WERI-Rb-1 (cell line): ENCODE data around the gene PTGER3.

Source experiments
- DNase-seq: peaks from one replicate; pipeline ENCODE4 v3.0.0-alpha.2; 2020
- H3K27ac ChIP-seq: fragments of 250-450 bp; sonication (Bioruptor Pico); 2 replicates; pipeline ENCODE4 v1.5.1; 2020; ENCODE audit warnings: mild to moderate bottlenecking, moderate library complexity
- H3K27me3 ChIP-seq: fragments of 250-450 bp; sonication (Bioruptor Pico); 2 replicates; pipeline ENCODE4 v1.5.1; 2021; ENCODE audit warnings: mild to moderate bottlenecking, low read depth, moderate library complexity; ENCODE audit not compliant: insufficient read depth, severe bottlenecking
- H3K36me3 ChIP-seq: fragments of 250-450 bp; sonication (Bioruptor Pico); 2 replicates; pipeline ENCODE4 v1.5.1; 2020; ENCODE audit warnings: mild to moderate bottlenecking, moderate library complexity
- H3K4me3 ChIP-seq: 2 replicates; pipeline ENCODE4 v1.5.1; 2011; ENCODE audit warnings: low read depth, mild to moderate bottlenecking, control low read depth, low read length
- H3K9me3 ChIP-seq: fragments of 250-450 bp; sonication (Bioruptor Pico); 2 replicates; pipeline ENCODE4 v1.5.1; 2021; ENCODE audit warnings: mild to moderate bottlenecking, moderate library complexity; ENCODE audit not compliant: severe bottlenecking
- CTCF ChIP-seq: IDR thresholded peaks from 2 replicates; pipeline ENCODE4 v1.5.1; 2011; ENCODE audit warnings: low read depth, mild to moderate bottlenecking, control low read depth, inconsistent platforms, low read length

PTGER3 gene

GRCh38 chr1:70934194-70934961, 113.2 kb downstream of the PTGER3 start:
- DNase-seq, result no peak
- Histone ChIP-seq H3K36me3 (no peaks in the 10 kb centered on the region), H3K9me3 (peaks cover 3% of the 10 kb centered on the region), H3K27ac (no peak overlapping the region), H3K4me3 (no peak overlapping the region), H3K27me3 (no peaks in the 10 kb centered on the region)
- TF ChIP-seq CTCF, result no peak

GRCh38 chr1:70930062-70930461, 117.6 kb downstream of the PTGER3 start:
- DNase-seq, result no peak
- H3K9me3 ChIP-seq, result no peaks in the 10 kb centered on the region
- H3K4me3 ChIP-seq, result no peak overlapping the region
- H3K27me3 ChIP-seq, result no peaks in the 10 kb centered on the region
- no peak for TF ChIP-seq CTCF
- H3K27ac ChIP-seq, result no peak overlapping the region
- H3K36me3 ChIP-seq, result no peaks in the 10 kb centered on the region

GRCh38 chr1:70922196-70922595, 125.4 kb downstream of the PTGER3 start:
- no peak for TF ChIP-seq CTCF
- no peak overlapping the region for H3K4me3 ChIP-seq
- no peaks in the 10 kb centered on the region for H3K36me3 ChIP-seq
- no peak overlapping the region for H3K27ac ChIP-seq
- no peak for DNase-seq
- no peaks in the 10 kb centered on the region for H3K27me3 ChIP-seq
- H3K9me3 ChIP-seq, result peaks cover 7% of the 10 kb centered on the region
